Keratinocyte (primary cell): Measurements from ENCODE around the gene CDKN2D. TPM values are rescaled to one million over a fixed set of nuclear protein-coding genes. Genes with fewer than 3 reads are reported as not detected.
A peak's percentile ranks its signal among the peaks of the same experiment; 100 is the strongest.

Experiments used
- DNase-seq: peaks from one replicate; pipeline ENCODE4 v3.0.0-alpha.2; 2011; ENCODE audit warnings: low read depth, missing footprints, low spot score
- FAIRE-seq: peaks from 2 replicates; lab custom pipeline; 2011; peaks lifted over from hg19 to GRCh38; lab: Jason Lieb, UNC
- H2AFZ ChIP-seq: 2 replicates; pipeline ENCODE4 v1.6.0; 2012; ENCODE audit warnings: low read length, control low read depth, inconsistent platforms; ENCODE audit not compliant: control insufficient read depth
- H3K27ac ChIP-seq: 2 replicates; pipeline ENCODE4 v1.5.1; 2011; ENCODE audit warnings: low read length; ENCODE audit not compliant: control insufficient read depth, insufficient read depth
- H3K27me3 ChIP-seq: 3 replicates; pipeline ENCODE4 v1.6.0; 2011; ENCODE audit warnings: low read length; ENCODE audit not compliant: control insufficient read depth, insufficient read depth; ENCODE audit errors: extremely low read depth
- H3K36me3 ChIP-seq, 2 experiments: 2 replicates in 1 of 2; 3 replicates in 1 of 2; pipeline ENCODE4 v1.5.1; 2011; ENCODE audit warnings: low read length in 2 of 2, mild to moderate bottlenecking in 1 of 2; ENCODE audit not compliant: control insufficient read depth in 2 of 2, insufficient read depth in 2 of 2; ENCODE audit errors: extremely low read depth in 1 of 2
- H3K4me1 ChIP-seq: 3 replicates; pipeline ENCODE4 v1.5.1; 2011; ENCODE audit warnings: low read length; ENCODE audit not compliant: control insufficient read depth, insufficient read depth; ENCODE audit errors: extremely low read depth
- H3K4me2 ChIP-seq: 3 replicates; pipeline ENCODE4 v1.6.0; 2011; ENCODE audit warnings: low read depth, low read length; ENCODE audit not compliant: control insufficient read depth, insufficient read depth; ENCODE audit errors: extremely low read depth
- H3K4me3 ChIP-seq, 3 experiments: fragments of 200-600 bp in 1 of 3; sonication (generic) in 1 of 3; 2 replicates in 2 of 3; 3 replicates in 1 of 3; pipeline ENCODE4 v1.5.1; 2011 to 2016; ENCODE audit warnings: low read length in 3 of 3, mild to moderate bottlenecking in 3 of 3, control low read depth in 2 of 3, inconsistent platforms in 1 of 3, low read depth in 1 of 3, mixed read lengths in 1 of 3, mixed run types in 1 of 3, moderate library complexity in 1 of 3; ENCODE audit not compliant: control insufficient read depth in 2 of 3, insufficient read depth in 2 of 3; ENCODE audit errors: extremely low read depth in 1 of 3
- H3K79me2 ChIP-seq: 2 replicates; pipeline ENCODE4 v1.6.0; 2012; ENCODE audit warnings: low read length; ENCODE audit not compliant: control insufficient read depth, insufficient read depth
- H3K9ac ChIP-seq: 3 replicates; pipeline ENCODE4 v1.6.0; 2011; ENCODE audit warnings: low read length; ENCODE audit not compliant: control insufficient read depth, insufficient read depth; ENCODE audit errors: extremely low read depth
- H3K9me1 ChIP-seq: 3 replicates; pipeline ENCODE4 v1.6.0; 2011; ENCODE audit warnings: low read length; ENCODE audit not compliant: control insufficient read depth, insufficient read depth; ENCODE audit errors: extremely low read depth
- H3K9me3 ChIP-seq: 2 replicates; pipeline ENCODE4 v1.5.1; 2012; ENCODE audit warnings: low read depth, low read length; ENCODE audit not compliant: control insufficient read depth
- H4K20me1 ChIP-seq: 3 replicates; pipeline ENCODE4 v1.6.0; 2011; ENCODE audit warnings: low read length; ENCODE audit not compliant: control insufficient read depth, insufficient read depth; ENCODE audit errors: extremely low read depth
- EZH2 ChIP-seq: IDR thresholded peaks from one replicate; pipeline ENCODE4 v1.6.1; 2012; ENCODE audit warnings: inconsistent platforms, mild to moderate bottlenecking, low read length, moderate library complexity
- dilution Hi-C: fragments of 300-500 bp; cut with MboI; formaldehyde crosslinking; loops from one replicate; pipeline ENCODE4 v1.7.0; 2020; ENCODE audit warnings: low sequenced_read_pairs; ENCODE audit not compliant: extremely low pct_ligation_motif_present
- polyA plus RNA-seq, 5 experiments: library from polyadenylated mRNA; depleted of rRNA in 3 of 5; stranded (reverse) in 3 of 5; stranded (forward) in 1 of 5; unstranded in 1 of 5; fragments of >200 nt; gene quantifications; 1 replicate in 1 of 5; 2 replicates in 3 of 5; 3 replicates in 1 of 5; pipeline versions ENCODE4 v1.2.1 to v1.2.3, GENCODE V29; 2011 to 2012; ENCODE audit warnings: missing spikeins in 2 of 5, low read depth in 1 of 5, low replicate concordance in 1 of 5
- TF ChIP-seq, protein P1 (sequence below), 3 experiments: IDR thresholded peaks in 1 of 3; conservative IDR thresholded peaks in 1 of 3; optimal IDR thresholded peaks in 1 of 3; 2 replicates in 2 of 3; 3 replicates in 1 of 3; pipeline versions ENCODE3 to v1.5.1; 2011; ENCODE audit warnings: low read length in 3 of 3, mild to moderate bottlenecking in 3 of 3, moderate library complexity in 2 of 3, control low read depth in 1 of 3, inconsistent platforms in 1 of 3; ENCODE audit not compliant: insufficient read depth in 2 of 3; ENCODE audit errors: extremely low read depth in 1 of 3

The CDKN2D gene
- polyA plus RNA-seq, 1 donor (not counting 4 experiments of a cell fraction or from before 2014, with no cell fraction given) = 3.9 TPM

DNA sequence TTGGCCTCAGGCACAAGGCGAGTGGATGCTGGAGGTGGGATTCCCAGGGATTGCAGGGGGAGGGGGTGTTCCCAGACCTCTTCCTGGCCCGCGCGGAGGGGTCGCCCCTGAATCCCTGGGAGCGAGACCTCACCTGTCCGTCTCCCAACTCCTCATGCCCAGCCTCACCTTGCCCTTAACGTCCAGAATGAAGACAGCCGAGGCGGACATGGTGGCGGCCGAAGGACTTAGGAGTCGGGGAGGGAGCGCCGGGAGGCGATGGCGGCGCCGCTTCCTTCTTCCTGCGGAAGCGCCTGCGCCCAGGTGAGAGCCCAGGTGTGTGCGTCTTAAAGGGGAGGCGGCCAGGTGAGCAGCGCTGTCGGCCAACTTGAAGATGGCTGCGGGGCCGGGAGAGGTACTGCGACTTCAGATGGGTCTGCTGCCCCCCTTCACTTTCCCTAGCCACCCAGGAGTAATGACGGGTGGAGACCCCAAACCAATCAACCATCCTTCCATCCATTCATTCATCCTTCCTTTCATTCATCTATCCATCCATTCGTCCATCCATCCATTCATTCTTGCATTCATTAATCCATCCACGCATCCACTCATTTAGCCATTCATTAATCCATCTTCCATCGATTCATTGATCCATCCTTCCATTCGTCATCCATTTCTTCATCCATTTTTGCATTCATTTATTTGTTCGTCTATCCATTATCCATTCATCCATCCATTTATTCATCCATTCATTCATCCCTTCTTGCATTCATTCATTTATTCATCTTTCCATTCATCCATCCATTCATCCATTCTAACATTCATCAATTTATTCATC is 18.5 kb upstream of the CDKN2D start, which contains the start of gene AP1M2:
Gene AP1M2, minus strand, starts transcription at position 291 of the 817 bp plus-strand sequence. Its CDS starts 81 bp downstream, at position 210.
- H3K4me2 ChIP-seq = peak within 1 kb of the TSS; percentile 96
- peaks cover 6% of the 10 kb centered on the region for H3K4me1 ChIP-seq
- peak; percentile 82 for FAIRE-seq
- H3K79me2 ChIP-seq = peaks cover 21% of the 10 kb centered on the region
- H3K27ac ChIP-seq = peak within 1 kb of the TSS; percentile 73
- H2AFZ ChIP-seq = peak within 1 kb of the TSS; percentile 98
- H3K27me3 ChIP-seq = no peaks in the 10 kb centered on the region
- no peaks in the 10 kb centered on the region for H3K9me1 ChIP-seq
- H3K9me3 ChIP-seq = no peaks in the 10 kb centered on the region
- H3K4me3 ChIP-seq = peak within 1 kb of the TSS; percentile 59 to 85 (median 79)
- no peaks in the 10 kb centered on the region for H4K20me1 ChIP-seq
- no peak for DNase-seq
- H3K9ac ChIP-seq = peak within 1 kb of the TSS; percentile 89
- no peak for TF ChIP-seq EZH2
- TF ChIP-seq, protein P1, sequence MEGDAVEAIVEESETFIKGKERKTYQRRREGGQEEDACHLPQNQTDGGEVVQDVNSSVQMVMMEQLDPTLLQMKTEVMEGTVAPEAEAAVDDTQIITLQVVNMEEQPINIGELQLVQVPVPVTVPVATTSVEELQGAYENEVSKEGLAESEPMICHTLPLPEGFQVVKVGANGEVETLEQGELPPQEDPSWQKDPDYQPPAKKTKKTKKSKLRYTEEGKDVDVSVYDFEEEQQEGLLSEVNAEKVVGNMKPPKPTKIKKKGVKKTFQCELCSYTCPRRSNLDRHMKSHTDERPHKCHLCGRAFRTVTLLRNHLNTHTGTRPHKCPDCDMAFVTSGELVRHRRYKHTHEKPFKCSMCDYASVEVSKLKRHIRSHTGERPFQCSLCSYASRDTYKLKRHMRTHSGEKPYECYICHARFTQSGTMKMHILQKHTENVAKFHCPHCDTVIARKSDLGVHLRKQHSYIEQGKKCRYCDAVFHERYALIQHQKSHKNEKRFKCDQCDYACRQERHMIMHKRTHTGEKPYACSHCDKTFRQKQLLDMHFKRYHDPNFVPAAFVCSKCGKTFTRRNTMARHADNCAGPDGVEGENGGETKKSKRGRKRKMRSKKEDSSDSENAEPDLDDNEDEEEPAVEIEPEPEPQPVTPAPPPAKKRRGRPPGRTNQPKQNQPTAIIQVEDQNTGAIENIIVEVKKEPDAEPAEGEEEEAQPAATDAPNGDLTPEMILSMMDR (optimal IDR thresholded peaks at IDR 0.05 in 1 of 3, IDR thresholded peaks at IDR 0.05 in 1 of 3, conservative IDR thresholded peaks at IDR 0.05 in 1 of 3; ENCODE audit: extremely low read depth in 1 of 3, insufficient read depth in 2 of 3, low read length in 3 of 3) = no peak
- dilution Hi-C loops = no loop called here
- peaks cover 4 to 5% of the 10 kb centered on the region in 2 experiments for H3K36me3 ChIP-seq

DNA sequence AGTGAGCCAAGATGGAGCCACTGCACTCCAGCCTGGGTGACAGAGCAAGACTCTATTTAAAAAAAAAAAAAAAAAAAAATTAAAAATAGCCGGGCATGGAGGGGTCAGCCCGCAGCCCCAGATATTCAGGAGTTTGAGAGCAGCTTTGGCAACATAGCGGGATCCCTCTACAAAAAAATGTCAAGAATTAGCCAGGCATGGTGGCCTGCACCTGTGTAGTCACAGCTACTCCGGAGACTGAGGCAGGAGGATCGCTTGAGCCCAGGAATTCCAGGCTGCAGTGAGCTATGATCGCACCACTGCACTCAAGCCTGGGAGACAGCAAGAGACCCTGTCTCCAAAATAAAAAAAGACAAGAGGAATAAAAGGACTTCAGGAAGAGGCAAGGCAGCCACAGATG is 17.6 kb upstream of the CDKN2D start:
- H3K9me3 ChIP-seq = no peaks in the 10 kb centered on the region
- H3K9me1 ChIP-seq = no peaks in the 10 kb centered on the region
- peaks cover 6% of the 10 kb centered on the region for H3K4me1 ChIP-seq
- H3K4me3 ChIP-seq = peak overlapping the region; percentile 59 to 85 (median 79)
- peaks cover under 1% of the 10 kb centered on the region for H4K20me1 ChIP-seq
- dilution Hi-C loops = no loop called here
- H3K27me3 ChIP-seq = no peaks in the 10 kb centered on the region
- peak overlapping the region; percentile 96 for H3K4me2 ChIP-seq
- FAIRE-seq (no peak), DNase-seq (no peak)
- H3K27ac ChIP-seq = peak overlapping the region; percentile 73
- no peak for TF ChIP-seq EZH2
- TF ChIP-seq, protein P1 (optimal IDR thresholded peaks at IDR 0.05 in 1 of 3, IDR thresholded peaks at IDR 0.05 in 1 of 3, conservative IDR thresholded peaks at IDR 0.05 in 1 of 3; ENCODE audit: extremely low read depth in 1 of 3, insufficient read depth in 2 of 3, low read length in 3 of 3) = no peak
- H3K9ac ChIP-seq = peak overlapping the region; percentile 89
- H2AFZ ChIP-seq = no peak overlapping the region
- H3K36me3 ChIP-seq = peaks cover 6 to 7% of the 10 kb centered on the region in 2 experiments
- H3K79me2 ChIP-seq = peaks cover 21% of the 10 kb centered on the region
